Ishikawa (cell line): ENCODE results near the gene UNC80.

Experiments used
- MAX ChIP-seq: IDR thresholded peaks from 2 replicates; pipeline ENCODE4 v1.6.1; 2012
- TAF1 ChIP-seq: IDR thresholded peaks from 2 replicates; pipeline ENCODE4 v1.6.1; 2012; ENCODE audit warnings: low read depth, mild to moderate bottlenecking
- TCF12 ChIP-seq: IDR thresholded peaks from 2 replicates; pipeline ENCODE4 v1.6.1; 2012; ENCODE audit warnings: low read depth
- YY1 ChIP-seq: IDR thresholded peaks from 2 replicates; pipeline ENCODE4 v1.6.1; 2012; ENCODE audit warnings: low read depth

- TF ChIP-seq YY1 (no peak), TAF1 (no peak), MAX (no peak), TCF12 (no peak)
Measured at GRCh38 chr2:209817844-209818271, 46.2 kb downstream of the UNC80 start.
